Measurements from ENCODE around the gene MAFG.

The MAFG gene

DNA sequence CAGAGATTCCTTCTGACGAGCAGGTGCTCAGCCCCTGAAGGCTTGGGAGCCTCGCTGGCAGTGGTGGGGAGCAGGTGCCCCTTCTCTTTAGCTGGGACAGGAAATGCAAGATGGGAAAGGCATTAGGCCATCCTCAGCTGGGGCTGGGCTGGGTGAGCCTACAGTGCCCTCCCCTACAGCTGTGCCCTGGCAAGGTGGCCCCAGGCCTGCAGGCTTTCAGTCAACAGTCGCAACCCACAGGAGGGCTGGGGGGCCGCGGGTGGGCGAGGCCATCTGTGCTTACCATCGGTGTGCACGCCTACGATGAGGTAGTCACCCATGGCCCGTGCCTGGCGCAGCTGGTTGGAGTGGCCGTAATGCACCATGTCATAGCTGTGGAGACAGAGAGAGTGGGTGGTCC is 18.3 kb downstream of the MAFG start:
- POLR2A ChIA-PET (ENCODE audit: low non-redundant PET) = interaction anchor here (0.6 kb wide), 1 partner anchor 16 kb away, joined by 3 read pairs; no protein-coding TSS in a partner anchor
- H3K27ac ChIP-seq = peak overlapping the region; percentile 98
- CTCF ChIA-PET = no interaction called here
- DNase-seq (ENCODE audit: low spot score) = no peak
- TF ChIP-seq, protein P1, sequence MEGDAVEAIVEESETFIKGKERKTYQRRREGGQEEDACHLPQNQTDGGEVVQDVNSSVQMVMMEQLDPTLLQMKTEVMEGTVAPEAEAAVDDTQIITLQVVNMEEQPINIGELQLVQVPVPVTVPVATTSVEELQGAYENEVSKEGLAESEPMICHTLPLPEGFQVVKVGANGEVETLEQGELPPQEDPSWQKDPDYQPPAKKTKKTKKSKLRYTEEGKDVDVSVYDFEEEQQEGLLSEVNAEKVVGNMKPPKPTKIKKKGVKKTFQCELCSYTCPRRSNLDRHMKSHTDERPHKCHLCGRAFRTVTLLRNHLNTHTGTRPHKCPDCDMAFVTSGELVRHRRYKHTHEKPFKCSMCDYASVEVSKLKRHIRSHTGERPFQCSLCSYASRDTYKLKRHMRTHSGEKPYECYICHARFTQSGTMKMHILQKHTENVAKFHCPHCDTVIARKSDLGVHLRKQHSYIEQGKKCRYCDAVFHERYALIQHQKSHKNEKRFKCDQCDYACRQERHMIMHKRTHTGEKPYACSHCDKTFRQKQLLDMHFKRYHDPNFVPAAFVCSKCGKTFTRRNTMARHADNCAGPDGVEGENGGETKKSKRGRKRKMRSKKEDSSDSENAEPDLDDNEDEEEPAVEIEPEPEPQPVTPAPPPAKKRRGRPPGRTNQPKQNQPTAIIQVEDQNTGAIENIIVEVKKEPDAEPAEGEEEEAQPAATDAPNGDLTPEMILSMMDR (conservative IDR thresholded peaks at IDR 0.05; ENCODE audit: low read depth) = no peak

DNA sequence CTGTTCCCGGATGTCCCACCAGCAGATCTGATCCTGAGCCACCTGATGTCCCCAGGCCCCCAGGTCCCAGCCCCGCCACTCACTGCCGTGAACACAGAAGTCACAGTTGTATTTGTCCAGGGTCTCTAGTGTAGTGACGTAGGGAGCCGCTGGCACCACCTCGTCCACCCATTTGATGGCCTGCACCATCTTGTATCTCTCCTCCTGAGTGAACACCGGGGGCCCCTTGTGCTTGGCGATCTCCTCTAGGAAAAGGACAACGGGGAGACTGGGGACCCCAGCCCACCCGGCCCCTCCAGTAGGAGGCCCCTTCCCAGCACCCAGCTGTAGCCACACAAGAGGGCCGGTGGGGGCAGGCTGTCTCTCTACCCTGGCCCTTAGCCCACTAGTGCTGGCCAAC is 18.7 kb downstream of the MAFG start:
- TF ChIP-seq, protein P1 (conservative IDR thresholded peaks at IDR 0.05; ENCODE audit: low read depth) = no peak
- no peak for DNase-seq (ENCODE audit: low spot score)
- CTCF ChIA-PET = no interaction called here
- POLR2A ChIA-PET (ENCODE audit: low non-redundant PET) = no interaction called here
- H3K27ac ChIP-seq = peak overlapping the region; percentile 98

DNA sequence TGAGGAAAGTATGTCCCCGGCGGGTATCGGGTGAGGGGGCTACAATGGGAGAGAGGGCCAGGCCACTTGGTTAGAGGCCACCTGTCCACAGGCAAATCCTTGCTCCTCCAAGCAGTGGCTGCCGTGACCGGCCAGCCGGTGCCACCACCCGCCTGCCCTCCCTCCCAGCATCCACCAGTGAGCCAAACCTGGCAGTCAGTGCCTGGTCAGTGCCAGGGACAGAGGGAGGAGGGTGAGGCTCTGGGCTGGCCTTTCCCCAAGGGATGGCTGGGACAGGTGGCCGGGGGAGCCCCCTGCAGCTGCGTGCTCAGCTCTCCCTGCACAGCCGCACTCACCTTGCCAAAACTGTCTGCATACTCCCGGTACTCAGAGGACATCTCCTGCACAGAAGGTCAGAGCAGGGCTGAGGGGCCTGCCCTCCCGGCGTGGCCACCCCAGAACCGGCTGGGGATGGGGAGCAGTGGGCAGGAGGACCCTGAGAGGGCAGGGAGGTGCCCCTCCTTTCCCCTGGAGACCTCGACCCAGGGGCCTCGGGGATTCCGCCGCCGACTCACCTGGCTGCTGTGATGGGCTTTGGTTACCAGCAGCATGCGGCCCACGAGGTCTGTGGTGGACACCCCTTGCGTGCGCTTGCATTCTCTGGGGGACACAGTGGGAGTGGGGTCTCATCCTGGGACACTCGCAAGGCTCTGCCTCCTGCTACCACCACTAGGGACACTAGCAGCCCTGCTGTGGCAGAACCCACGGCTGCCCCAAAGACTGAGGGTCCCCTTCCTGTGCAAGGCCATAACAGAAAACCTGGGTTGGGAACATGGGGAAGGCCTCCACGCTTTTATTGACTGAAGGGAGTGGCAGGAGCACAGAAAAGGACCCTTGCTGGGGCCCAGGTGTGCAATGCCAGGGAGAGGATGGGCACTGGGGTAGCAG is 20.1 kb downstream of the MAFG start:
- CTCF ChIA-PET = no interaction called here
- no peak for DNase-seq (ENCODE audit: low spot score)

DNA sequence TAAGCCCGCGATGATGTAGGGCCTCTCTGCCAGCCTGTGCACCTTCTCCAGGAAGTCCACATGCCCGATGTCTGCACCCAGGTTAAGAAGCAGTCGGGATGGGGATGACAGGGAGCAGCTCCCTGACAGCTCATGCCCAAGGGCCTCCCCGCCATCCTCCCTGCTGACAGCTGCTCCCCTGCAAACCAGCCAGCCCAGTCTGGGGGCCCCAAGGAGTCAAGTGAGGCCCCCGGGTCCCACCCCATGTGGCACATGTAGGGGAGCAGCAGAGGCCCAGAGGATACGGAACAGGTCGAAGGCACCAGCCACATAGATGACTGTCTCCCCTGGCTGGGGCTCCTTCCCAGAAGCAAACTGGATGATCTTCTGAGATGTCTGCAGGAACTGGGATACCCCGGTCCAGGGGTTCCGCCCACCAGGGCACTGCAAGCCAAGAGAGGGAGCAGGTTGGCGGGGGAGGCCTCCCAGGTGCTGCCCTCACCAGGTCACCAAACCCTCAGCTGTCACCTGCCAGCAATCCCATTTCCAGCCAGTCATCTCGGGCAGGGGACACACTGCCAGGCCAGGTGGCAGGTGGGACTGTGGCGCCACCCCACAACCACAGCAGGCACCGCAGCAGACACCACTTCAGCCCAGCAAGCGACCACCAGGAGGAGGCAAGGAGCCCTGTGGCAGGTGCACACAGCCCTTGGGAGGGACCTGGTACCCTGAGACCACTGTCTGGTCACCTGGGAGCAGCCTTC is 20.9 kb downstream of the MAFG start:
- H3K27ac ChIP-seq = peak overlapping the region; percentile 98
- CTCF ChIA-PET = no interaction called here
- TF ChIP-seq, protein P1 (conservative IDR thresholded peaks at IDR 0.05; ENCODE audit: low read depth) = no peak
- DNase-seq (ENCODE audit: low spot score) = no peak
- POLR2A ChIA-PET (ENCODE audit: low non-redundant PET) = no interaction called here

More for the DNA sequence above, 20.1 kb downstream of the MAFG start:
- POLR2A ChIA-PET (ENCODE audit: low non-redundant PET) = no interaction called here
- H3K27ac ChIP-seq = peak overlapping the region; percentile 98
- TF ChIP-seq, protein P1 (conservative IDR thresholded peaks at IDR 0.05; ENCODE audit: low read depth) = no peak

DNA sequence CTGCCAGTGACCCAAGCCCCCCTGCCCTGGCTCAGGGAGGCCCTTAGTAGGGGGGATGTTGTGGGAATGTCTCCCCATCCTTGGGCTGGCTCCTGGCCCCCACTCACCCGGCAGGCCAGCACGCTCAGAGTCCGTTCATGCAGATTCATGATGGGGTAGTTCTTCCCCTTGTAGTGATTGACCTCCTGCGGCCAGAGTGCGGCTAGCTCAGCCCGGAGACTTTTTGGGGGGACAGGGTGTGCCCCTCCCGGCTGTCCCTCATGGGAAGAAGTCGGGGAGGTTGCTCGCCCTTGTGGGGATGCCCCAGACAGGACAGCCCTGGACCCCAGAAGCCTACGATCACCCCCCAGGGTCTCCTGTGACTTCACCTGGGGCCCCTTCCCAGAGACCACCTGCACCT is 21.5 kb downstream of the MAFG start:
- POLR2A ChIA-PET (ENCODE audit: low non-redundant PET) = no interaction called here

DNA sequence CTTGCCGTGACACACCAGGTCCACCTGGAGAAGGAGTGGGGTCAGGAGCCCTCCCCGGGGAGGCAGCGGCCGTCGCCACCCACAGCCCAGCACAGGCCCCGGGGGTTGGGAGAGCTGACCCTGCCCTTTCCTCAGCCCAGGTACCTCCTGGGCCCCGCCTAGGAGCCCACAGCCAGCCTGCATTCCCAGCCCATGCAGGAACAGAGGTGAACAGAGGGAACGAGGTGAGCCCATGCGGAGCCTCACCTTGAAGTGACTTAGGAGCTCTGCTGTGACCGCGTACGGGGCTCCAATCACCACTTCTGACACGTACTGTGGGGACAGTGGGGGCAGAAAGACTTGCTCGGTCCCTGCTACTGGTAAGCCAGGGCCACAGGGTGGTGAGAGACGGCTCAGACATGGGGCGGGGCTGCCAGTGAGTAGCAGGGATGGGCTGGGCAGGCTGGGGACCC is 22.1 kb downstream of the MAFG start:
- TF ChIP-seq, protein P1 (conservative IDR thresholded peaks at IDR 0.05; ENCODE audit: low read depth) = no peak
- CTCF ChIA-PET = interaction anchor here (0.7 kb wide), 1 partner anchor 33 kb away, joined by 5 read pairs; no protein-coding TSS in a partner anchor
- no peak for DNase-seq (ENCODE audit: low spot score)
- peak overlapping the region; percentile 98 for H3K27ac ChIP-seq
- POLR2A ChIA-PET (ENCODE audit: low non-redundant PET) = interaction anchor here (0.6 kb wide), 1 partner anchor 13 kb away, joined by 10 read pairs; no protein-coding TSS in a partner anchor

More for the DNA sequence above, 21.5 kb downstream of the MAFG start:
- CTCF ChIA-PET = no interaction called here
- TF ChIP-seq, protein P1 (conservative IDR thresholded peaks at IDR 0.05; ENCODE audit: low read depth) = no peak
- DNase-seq (ENCODE audit: low spot score) = no peak
- H3K27ac ChIP-seq = peak overlapping the region; percentile 98
